K562 (cell line): ENCODE measurements around the gene METTL6. TPM values are rescaled to one million over a fixed set of nuclear protein-coding genes. Genes with fewer than 3 reads are reported as not detected.
A peak's percentile ranks its signal among the peaks of the same experiment; 100 is the strongest.

Experiments used
- ATF1 ChIP-seq, 2 experiments: fragments of 450-650 bp in 1 of 2; IDR thresholded peaks; 2 replicates each; pipeline ENCODE4 v1.6.1; 2016; ENCODE audit warnings: missing compliant biosample characterization in 1 of 2, missing genetic modification characterization in 1 of 2
- TCF7L2 ChIP-seq: fragments of 150-350 bp; IDR thresholded peaks from 2 replicates; pipeline ENCODE4 v1.6.1; 2016; ENCODE audit warnings: low read depth, mild to moderate bottlenecking, low read length, moderate library complexity
- ZBTB49 ChIP-seq: sonication (generic); formaldehyde crosslinking; IDR thresholded peaks from 2 replicates; pipeline ENCODE4 v1.8.0; 2022; ENCODE audit warnings: missing genetic modification reagents, mild to moderate bottlenecking, borderline replicate concordance
- ZC3H11A ChIP-seq: IDR thresholded peaks from 2 replicates; pipeline ENCODE4 v1.6.1; 2012; ENCODE audit warnings: low read depth, low read length, improper control_type of control experiment
- polyA plus RNA-seq, 8 experiments: library from polyadenylated mRNA; depleted of rRNA in 4 of 8; stranded (reverse) in 5 of 8; unstranded in 3 of 8; fragments of >200 nt; fragmentation: Nextera tagmentation in 2 of 8; fragmentation: Illumina TruSeq in 1 of 8; extraction: Ambion mirVana in 2 of 8; extraction: Trizol in 1 of 8; gene quantifications; 2 replicates each; pipeline versions ENCODE4 v1.2.1 to v1.2.3, GENCODE V29; 2011 to 2014; ENCODE audit warnings: inconsistent platforms in 1 of 8, missing spikeins in 1 of 8
- total RNA-seq, 7 experiments: library from RNA; depleted of rRNA in 6 of 7; stranded (reverse); fragments of >200 nt in 6 of 7; fragmentation: Illumina TruSeq in 2 of 7; extraction: Trizol in 2 of 7; gene quantifications; 2 replicates each; pipeline versions ENCODE4 v1.2.1 to v1.2.3, GENCODE V29; 2011 to 2021; ENCODE audit warnings: low replicate concordance in 1 of 7
- TF ChIP-seq, protein P1 (sequence below): sonication (generic); formaldehyde crosslinking; IDR thresholded peaks from 2 replicates; pipeline ENCODE4 v1.8.1; 2023; ENCODE audit warnings: mild to moderate bottlenecking, missing genetic modification reagents
- TF ChIP-seq, protein P2 (sequence below), 2 experiments: fragments of 450-650 bp in 1 of 2; sonication (generic) in 1 of 2; formaldehyde crosslinking in 1 of 2; IDR thresholded peaks; 2 replicates each; pipeline versions ENCODE4 v1.7.1 to v1.9.0; 2016 to 2022; ENCODE audit warnings: inconsistent platforms in 1 of 2, mild to moderate bottlenecking in 1 of 2, missing genetic modification reagents in 1 of 2

METTL6 gene
- total and polyA plus RNA-seq, 9 of the 15 experiments (the other 6 are each of a cell fraction or from before 2014, with no cell fraction given) = 18.8 to 61.5 (median 33.9) TPM

DNA sequence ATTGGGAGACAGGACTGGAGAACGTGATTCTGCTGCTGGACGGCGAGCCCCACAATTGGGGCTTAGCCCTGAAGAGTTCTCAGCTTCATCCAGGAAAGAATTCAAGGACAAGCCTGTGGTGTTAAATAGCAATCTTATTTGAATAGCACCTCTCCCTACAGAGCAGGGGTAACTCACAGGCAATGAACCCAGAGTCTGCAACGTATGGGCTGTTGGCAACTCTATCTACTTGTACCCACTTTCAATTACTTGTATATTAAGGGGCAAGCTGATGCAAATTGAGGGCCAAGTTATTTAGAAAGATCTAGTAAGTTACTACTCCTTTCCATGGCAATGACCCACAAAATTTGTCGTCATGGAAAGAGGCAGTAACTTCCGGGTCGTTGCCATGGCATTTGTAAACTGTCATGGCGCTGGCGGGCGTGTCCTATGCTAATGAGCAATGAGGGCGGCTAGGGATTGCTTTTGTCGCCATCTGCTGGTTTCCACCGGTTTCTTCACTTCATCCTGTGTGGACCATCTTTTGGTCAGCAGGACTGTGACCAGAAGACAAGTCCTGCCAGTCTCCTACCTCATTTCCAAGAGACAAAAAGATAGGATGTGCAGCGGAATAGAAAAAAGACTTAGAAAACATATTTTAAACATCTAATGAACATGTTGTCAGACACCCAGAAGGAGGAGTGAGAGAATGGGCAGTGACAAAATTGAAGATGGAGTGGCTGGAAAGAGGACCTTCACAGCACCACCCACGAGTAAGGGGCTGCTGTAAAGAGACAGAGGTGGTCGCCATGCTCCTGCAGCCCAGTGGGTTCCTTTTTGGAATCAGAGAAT, 49.2 kb downstream of the METTL6 start (continued):
- no peak for TF ChIP-seq ZBTB49 (CRISPR knock-in tag)
- TF ChIP-seq, protein P1, sequence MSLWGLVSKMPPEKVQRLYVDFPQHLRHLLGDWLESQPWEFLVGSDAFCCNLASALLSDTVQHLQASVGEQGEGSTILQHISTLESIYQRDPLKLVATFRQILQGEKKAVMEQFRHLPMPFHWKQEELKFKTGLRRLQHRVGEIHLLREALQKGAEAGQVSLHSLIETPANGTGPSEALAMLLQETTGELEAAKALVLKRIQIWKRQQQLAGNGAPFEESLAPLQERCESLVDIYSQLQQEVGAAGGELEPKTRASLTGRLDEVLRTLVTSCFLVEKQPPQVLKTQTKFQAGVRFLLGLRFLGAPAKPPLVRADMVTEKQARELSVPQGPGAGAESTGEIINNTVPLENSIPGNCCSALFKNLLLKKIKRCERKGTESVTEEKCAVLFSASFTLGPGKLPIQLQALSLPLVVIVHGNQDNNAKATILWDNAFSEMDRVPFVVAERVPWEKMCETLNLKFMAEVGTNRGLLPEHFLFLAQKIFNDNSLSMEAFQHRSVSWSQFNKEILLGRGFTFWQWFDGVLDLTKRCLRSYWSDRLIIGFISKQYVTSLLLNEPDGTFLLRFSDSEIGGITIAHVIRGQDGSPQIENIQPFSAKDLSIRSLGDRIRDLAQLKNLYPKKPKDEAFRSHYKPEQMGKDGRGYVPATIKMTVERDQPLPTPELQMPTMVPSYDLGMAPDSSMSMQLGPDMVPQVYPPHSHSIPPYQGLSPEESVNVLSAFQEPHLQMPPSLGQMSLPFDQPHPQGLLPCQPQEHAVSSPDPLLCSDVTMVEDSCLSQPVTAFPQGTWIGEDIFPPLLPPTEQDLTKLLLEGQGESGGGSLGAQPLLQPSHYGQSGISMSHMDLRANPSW (CRISPR knock-in tag) = no peak
- no peak for TF ChIP-seq TCF7L2
- TF ChIP-seq ZC3H11A = 0 out of 2 replicates have a peak, but pooled peaks have one; percentile 75
- no peak for TF ChIP-seq ATF1 (CRISPR knock-in tag; IDR thresholded peaks at IDR 0.05)
- peak; percentile 99 for TF ChIP-seq ATF1 (tag; IDR thresholded peaks at IDR 0.05)
- TF ChIP-seq, protein P2, sequence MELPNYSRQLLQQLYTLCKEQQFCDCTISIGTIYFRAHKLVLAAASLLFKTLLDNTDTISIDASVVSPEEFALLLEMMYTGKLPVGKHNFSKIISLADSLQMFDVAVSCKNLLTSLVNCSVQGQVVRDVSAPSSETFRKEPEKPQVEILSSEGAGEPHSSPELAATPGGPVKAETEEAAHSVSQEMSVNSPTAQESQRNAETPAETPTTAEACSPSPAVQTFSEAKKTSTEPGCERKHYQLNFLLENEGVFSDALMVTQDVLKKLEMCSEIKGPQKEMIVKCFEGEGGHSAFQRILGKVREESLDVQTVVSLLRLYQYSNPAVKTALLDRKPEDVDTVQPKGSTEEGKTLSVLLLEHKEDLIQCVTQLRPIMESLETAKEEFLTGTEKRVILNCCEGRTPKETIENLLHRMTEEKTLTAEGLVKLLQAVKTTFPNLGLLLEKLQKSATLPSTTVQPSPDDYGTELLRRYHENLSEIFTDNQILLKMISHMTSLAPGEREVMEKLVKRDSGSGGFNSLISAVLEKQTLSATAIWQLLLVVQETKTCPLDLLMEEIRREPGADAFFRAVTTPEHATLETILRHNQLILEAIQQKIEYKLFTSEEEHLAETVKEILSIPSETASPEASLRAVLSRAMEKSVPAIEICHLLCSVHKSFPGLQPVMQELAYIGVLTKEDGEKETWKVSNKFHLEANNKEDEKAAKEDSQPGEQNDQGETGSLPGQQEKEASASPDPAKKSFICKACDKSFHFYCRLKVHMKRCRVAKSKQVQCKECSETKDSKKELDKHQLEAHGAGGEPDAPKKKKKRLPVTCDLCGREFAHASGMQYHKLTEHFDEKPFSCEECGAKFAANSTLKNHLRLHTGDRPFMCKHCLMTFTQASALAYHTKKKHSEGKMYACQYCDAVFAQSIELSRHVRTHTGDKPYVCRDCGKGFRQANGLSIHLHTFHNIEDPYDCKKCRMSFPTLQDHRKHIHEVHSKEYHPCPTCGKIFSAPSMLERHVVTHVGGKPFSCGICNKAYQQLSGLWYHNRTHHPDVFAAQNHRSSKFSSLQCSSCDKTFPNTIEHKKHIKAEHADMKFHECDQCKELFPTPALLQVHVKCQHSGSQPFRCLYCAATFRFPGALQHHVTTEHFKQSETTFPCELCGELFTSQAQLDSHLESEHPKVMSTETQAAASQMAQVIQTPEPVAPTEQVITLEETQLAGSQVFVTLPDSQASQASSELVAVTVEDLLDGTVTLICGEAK (IDR thresholded peaks at IDR 0.05) = peak; percentile 98
- TF ChIP-seq, protein P2 (CRISPR knock-in tag; IDR thresholded peaks at IDR 0.05) = no peak
